GM12864 (cell line): ENCODE results near the gene BICD1.

Source experiments
- DNase-seq: peaks from one replicate; pipeline ENCODE4 v3.0.0-alpha.2; 2011; ENCODE audit warnings: low read depth
- H3K4me3 ChIP-seq: 2 replicates; pipeline ENCODE4 v1.5.1; 2011; ENCODE audit warnings: mild to moderate bottlenecking, low read depth, low read length, control low read depth
- CTCF ChIP-seq: IDR thresholded peaks from 2 replicates; pipeline ENCODE4 v1.5.1; 2011; ENCODE audit warnings: low read depth, mild to moderate bottlenecking, moderate library complexity, low read length, control low read depth, inconsistent platforms; ENCODE audit errors: missing control alignments

The BICD1 gene

GRCh38 chr12:32161058-32161457, 54.4 kb downstream of the BICD1 start:
- no peak for TF ChIP-seq CTCF
- H3K4me3 ChIP-seq = no peak overlapping the region
- DNase-seq = no peak

GRCh38 chr12:32163596-32163995, 56.9 kb downstream of the BICD1 start:
- no peak for TF ChIP-seq CTCF
- DNase-seq = no peak
- H3K4me3 ChIP-seq = no peak overlapping the region

GRCh38 chr12:32166510-32166909, 59.9 kb downstream of the BICD1 start:
- no peak for DNase-seq
- no peak for TF ChIP-seq CTCF
- no peak overlapping the region for H3K4me3 ChIP-seq

- no peak overlapping the region for H3K4me3 ChIP-seq
- no peak for DNase-seq
- no peak for TF ChIP-seq CTCF
Observed at GRCh38 chr12:32170437-32170998, 63.9 kb downstream of the BICD1 start.

- TF ChIP-seq CTCF = no peak
- no peak overlapping the region for H3K4me3 ChIP-seq
- DNase-seq = no peak
Observed at GRCh38 chr12:32171211-32171610, 64.6 kb downstream of the BICD1 start.

GRCh38 chr12:32176606-32177005, 70.0 kb downstream of the BICD1 start:
- H3K4me3 ChIP-seq = no peak overlapping the region
- no peak for DNase-seq
- no peak for TF ChIP-seq CTCF

- TF ChIP-seq CTCF = no peak
- no peak for DNase-seq
Observed at GRCh38 chr12:32178341-32179010, 71.8 kb downstream of the BICD1 start.

More at GRCh38 chr12:32178341-32179010, 71.8 kb downstream of the BICD1 start:
- no peak overlapping the region for H3K4me3 ChIP-seq
